Measurements from ENCODE around the gene ITGA7.

The ITGA7 gene

GRCh38 chr12:55698965-55699364 lies 8.7 kb downstream of the ITGA7 start:
- no peak for FAIRE-seq

DNA sequence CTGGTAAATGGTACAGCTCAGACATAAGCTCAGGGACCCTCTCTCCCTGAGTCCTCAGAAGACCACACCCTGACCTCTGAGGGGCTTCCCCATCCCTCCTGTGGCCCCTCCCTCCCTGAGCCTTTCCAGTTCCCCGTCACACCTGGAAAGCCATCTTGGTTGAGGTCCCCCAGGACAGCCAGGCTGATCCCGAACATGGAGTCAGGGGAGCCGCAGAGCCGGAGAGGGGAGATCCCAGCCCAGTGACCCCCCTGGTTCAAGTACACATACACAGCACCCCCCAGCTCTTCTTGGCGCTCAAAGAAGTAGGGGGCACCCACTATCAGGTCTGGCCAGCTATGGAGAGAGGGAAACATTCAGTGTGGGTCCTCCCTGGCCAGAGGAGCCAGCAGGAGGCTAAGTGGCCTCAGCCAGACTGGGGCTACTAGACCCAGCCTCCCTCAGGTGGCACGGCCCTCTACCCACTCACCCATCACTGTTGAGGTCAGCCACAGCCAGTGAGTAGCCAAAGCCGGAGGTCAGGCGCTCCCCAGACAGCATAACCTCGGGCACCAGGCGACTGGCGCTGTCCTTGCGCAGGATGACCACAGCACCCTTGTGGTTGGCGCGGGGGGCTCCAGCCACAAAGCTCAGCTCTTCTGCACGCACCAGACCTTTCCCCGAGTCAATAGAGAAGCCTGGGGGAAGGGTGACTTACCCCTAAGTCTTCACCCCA lies 9.3 kb downstream of the ITGA7 start:
- no peak for FAIRE-seq

DNA sequence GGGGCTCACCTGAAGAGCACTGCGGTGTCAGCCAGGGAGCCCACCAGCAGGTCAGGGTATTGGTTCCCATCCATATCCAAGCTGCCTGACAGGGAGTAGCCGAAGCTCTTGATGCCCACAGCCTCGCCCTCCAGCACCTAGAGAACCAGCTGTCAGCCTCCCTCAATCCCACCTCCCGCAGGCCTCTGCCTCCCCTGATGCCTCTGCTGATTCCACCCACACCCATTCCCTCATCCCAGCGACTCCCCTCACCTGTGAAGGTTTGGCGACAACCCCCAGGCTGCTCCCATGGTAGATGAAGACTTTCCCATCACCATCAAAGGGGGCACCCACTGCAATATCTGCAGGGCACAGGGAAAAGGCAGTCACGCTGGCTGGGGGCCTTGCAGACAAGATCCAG lies 10.0 kb downstream of the ITGA7 start:
- no peak for FAIRE-seq

- FAIRE-seq: no peak
Observed at GRCh38 chr12:55696796-55697462, 10.8 kb downstream of the ITGA7 start.

- no peak for FAIRE-seq
Observed at GRCh38 chr12:55696141-55696540, 11.6 kb downstream of the ITGA7 start.

DNA sequence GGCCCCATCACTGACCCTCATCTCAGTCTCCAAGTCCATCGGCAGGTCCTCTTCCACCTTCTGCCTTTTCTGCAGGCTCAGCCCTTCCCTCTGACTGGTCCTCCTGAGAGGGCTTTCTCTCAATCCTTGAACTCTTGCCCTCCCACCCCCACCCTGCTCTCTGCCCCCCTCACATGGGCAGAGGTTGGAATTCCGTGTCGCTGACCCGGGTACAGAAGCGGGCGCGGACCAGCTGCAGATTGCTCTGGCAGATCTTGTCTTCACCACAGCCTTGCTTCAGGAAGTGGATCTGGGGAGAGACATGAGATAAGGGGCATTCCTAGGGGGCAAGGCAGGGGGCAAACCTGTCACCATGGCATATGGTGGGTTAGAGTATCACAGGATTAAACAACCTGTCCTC lies 12.4 kb downstream of the ITGA7 start:
- no peak for FAIRE-seq

GRCh38 chr12:55694651-55695050 lies 13.1 kb downstream of the ITGA7 start:
- no peak for FAIRE-seq

- FAIRE-seq: no peak
Observed at GRCh38 chr12:55694188-55694515, 13.6 kb downstream of the ITGA7 start.

GRCh38 chr12:55693323-55694187 lies 14.1 kb downstream of the ITGA7 start:
- no peak for FAIRE-seq

DNA sequence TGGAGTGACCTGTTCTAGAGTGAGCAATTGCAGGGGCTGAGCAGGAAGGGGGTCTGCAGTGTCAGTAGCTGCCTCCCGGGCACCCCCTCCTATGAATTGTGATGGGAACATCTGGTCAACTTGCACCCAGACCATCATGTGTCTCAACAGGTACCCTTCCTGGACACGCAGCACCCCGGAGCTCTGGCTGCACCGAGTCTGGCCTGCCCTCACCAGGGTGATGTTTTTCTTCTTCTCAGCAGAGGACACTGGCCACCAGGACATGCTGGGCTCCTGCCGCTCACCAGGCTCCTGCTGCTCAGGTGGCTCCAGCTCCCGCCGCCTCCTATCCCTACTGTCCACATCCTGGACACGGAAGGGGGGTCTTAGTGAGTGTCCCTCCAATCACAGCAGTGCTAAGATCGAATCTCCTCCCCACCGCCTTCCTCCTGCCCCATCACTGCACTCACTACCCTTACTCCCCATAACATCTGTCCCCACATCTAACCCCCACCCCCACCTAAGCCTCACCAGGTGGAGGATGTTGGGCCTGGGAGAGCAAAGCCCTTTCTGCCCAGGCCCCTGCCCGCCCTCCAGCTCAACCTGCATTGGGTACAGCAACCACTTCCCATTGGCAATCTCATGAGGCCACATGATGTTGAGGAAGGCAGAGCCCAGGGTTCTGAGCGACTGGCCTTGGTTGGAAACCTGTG lies 14.9 kb downstream of the ITGA7 start:
- no peak for FAIRE-seq

- no peak for FAIRE-seq
Observed at GRCh38 chr12:55688716-55689655, 18.7 kb downstream of the ITGA7 start.

DNA sequence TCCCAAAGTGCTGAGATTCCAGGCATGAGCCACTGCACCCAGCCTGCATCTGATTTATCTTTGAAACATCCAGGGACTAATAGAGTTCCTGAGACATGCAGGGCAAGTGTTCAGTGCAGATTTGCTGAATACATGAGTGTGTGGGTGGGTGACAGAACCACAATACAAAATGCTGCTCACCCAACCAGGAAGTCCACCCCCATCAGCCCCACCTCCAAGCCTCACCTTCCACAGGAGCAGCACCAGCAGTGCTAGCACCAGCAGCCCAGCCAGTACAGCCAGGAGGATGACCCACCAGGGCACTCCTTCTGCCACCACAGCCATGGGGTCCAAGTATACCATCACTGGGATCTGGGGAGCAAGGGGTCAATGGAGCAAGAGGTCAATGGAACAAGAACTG lies 20.0 kb downstream of the ITGA7 start:
- no peak for FAIRE-seq

DNA sequence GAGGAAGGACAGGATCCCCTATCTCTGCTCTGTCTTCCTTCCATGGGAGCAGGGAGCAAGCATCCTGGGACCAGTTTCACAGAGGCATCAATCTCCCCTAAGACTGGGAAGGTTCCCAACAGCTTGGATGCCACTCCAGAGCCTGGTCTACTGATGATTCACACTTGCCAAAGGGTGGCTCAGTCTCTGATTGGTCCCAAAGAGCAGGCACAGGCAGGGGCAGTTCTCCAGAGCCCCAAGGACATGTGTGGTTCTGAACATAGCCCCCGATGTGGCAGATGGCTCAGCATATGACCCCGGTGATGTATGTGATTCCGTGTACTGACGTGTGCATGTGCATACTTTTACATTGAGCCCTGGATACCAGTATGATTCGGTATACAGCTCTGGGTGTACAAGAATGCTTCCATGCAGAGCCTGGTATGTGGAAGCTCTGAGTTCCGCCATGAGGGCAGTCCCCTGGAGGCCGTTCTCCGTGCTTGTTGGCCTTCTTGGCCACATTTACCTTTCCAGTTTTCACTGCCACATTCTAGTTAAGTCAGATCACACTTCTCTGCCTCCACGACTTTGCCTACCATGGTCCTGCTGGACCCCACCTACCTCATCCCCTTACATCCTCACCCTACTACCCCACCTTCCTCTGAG lies 21.2 kb downstream of the ITGA7 start:
- no peak for FAIRE-seq

DNA sequence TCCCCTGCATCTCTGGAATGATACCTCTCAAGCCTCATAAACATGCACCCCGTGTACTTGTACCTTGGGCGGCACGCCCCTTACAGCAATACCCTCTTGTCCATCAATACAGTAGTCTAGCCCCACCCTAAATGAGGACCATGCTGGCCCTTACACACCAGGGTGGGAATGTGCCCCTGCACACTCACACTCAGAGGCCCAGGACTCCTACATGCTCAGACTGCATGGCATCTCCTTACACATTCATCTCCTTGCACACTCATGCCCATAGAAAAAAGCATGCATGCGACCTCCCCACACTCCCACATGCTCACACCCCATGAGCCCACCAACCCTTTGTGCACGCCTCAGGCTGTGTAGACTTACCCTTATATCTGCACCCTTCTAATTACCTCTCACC lies 22.0 kb downstream of the ITGA7 start:
- FAIRE-seq: no peak

DNA sequence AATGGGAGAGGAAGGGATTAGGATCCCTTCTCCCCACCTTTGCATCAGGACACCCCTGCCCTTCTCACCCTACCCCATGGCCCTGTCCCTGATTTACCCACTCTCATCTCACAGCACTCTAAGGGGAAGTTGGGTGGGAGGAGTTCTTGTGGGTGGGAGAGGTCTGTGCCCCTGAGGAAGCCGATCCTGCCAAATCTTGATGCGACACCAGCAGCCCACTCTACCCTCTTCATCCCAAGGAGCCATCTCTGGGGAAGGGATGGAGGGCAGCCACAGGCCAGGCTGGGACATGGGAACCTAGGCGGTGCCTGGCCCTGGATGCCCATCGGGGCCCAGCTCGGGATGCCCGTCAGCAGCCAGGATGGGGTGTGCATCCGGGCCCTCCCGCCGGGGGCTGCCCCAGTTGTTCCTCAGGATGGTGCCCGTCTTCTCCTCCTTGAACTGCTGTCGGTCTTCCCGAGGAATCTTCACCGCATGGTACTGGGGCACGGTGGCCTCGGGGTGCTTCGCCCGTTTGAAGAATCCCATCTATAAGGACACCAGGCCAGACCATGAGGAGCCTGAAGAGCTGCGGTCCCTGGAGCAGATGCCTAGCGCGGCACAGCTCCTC lies 22.8 kb downstream of the ITGA7 start:
- FAIRE-seq: no peak

DNA sequence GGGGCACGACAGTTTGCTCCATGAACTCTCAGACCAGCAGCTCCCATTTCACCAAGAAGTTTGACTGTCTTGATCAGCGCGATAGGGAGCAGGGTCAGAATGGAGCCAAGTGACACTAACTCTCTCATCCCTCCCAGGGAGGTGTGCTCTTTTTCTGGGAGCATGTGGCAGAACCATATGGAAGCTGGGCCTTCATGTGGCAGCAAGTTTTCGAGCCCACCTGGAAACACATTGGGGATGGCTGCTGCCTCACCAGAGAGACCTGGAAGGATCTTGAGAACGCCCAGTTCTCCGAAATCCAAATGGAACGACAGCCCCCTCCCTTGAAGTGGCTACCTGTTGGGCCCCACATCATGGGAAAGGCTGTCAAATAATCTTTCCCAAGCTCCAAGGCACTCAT lies 24.0 kb downstream of the ITGA7 start:
- FAIRE-seq: no peak

- no peak for FAIRE-seq
Observed at GRCh38 chr12:55682087-55682796, 25.5 kb downstream of the ITGA7 start.

GRCh38 chr12:55681142-55682077 lies 26.3 kb downstream of the ITGA7 start:
- no peak for FAIRE-seq

DNA sequence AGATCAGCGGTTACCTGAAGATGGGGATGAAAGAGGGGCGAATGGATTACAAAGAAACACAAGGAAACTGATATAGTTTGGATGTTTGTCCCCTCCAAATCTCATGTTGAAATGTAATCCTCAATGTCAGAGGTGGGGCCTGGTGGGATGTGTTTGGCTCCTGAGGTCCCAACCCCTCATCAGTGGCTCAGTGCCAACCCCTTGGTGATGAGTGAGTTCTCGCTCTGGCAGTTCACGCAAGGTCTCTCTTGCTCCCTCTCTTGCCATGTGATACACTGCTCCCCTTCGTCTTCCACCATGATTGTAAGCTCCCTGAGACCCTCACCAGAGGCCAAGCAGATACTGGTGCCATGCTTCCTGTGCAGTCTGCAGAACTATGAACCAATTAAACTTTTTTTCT lies 28.0 kb downstream of the ITGA7 start:
- no peak for FAIRE-seq
